Measurements from ENCODE around the gene NKTR. TPM values are rescaled to one million over a fixed set of nuclear protein-coding genes. Genes with fewer than 3 reads are reported as not detected.

NKTR gene
- total RNA-seq, 6 experiments from 2014 or later: 27.8 to 32.7 (median 30.9) TPM

GRCh38 chr3:42601896-42602581, 1.6 kb downstream of the NKTR start:
- Mint-ChIP-seq H3K4me1 (ENCODE audit: low read depth) (peaks cover 55% of the 10 kb centered on the region), H3K36me3 (ENCODE audit: low read depth) (peaks cover 19% of the 10 kb centered on the region), H3K27me3 (ENCODE audit: insufficient read depth) (no peaks in the 10 kb centered on the region; the same call in none of the 2 replicates), H3K4me3 (peak overlapping the region; percentile 95), H3K9me3 (no peaks in the 10 kb centered on the region), H3K27ac (peak overlapping the region; percentile 95)
- peak; percentile 54 for TF ChIP-seq CTCF (IDR thresholded peaks at IDR 0.05)
- DNase-seq: no peak

- DNase-seq: no peak
- Mint-ChIP-seq H3K27me3 (ENCODE audit: insufficient read depth) (no peaks in the 10 kb centered on the region; the same call in none of the 2 replicates), H3K27ac (no peak overlapping the region), H3K36me3 (ENCODE audit: low read depth) (peaks cover 18% of the 10 kb centered on the region), H3K4me3 (peak overlapping the region; percentile 95; the same call in 1 of the 2 replicates), H3K4me1 (ENCODE audit: low read depth) (peaks cover 59% of the 10 kb centered on the region), H3K9me3 (no peaks in the 10 kb centered on the region)
- TF ChIP-seq CTCF (IDR thresholded peaks at IDR 0.05): no peak
These were observed 2.5 kb downstream of the NKTR start for GRCh38 chr3:42602961-42603360.

- Mint-ChIP-seq H3K36me3 (ENCODE audit: low read depth) (peaks cover 24% of the 10 kb centered on the region), H3K9me3 (no peaks in the 10 kb centered on the region), H3K4me3 (no peak overlapping the region), H3K4me1 (ENCODE audit: low read depth) (peaks cover 64% of the 10 kb centered on the region), H3K27ac (peak overlapping the region; percentile 20; the same call in 1 of the 2 replicates), H3K27me3 (ENCODE audit: insufficient read depth) (no peaks in the 10 kb centered on the region; the same call in 1 of the 2 replicates)
- DNase-seq: peak; percentile 10
- no peak for TF ChIP-seq CTCF (IDR thresholded peaks at IDR 0.05)
These were observed 5.2 kb downstream of the NKTR start for GRCh38 chr3:42605546-42606173.

GRCh38 chr3:42608581-42608980, 8.1 kb downstream of the NKTR start:
- Mint-ChIP-seq H3K4me1 (ENCODE audit: low read depth) (peaks cover 63% of the 10 kb centered on the region), H3K27ac (no peak overlapping the region; the same call in 1 of the 2 replicates), H3K27me3 (ENCODE audit: insufficient read depth) (no peaks in the 10 kb centered on the region), H3K4me3 (no peak overlapping the region), H3K9me3 (no peaks in the 10 kb centered on the region), H3K36me3 (ENCODE audit: low read depth) (peaks cover 23% of the 10 kb centered on the region)
- no peak for TF ChIP-seq CTCF (IDR thresholded peaks at IDR 0.05)
- DNase-seq: no peak

GRCh38 chr3:42610976-42611375, 10.5 kb downstream of the NKTR start:
- H3K27me3 Mint-ChIP-seq (ENCODE audit: insufficient read depth): no peaks in the 10 kb centered on the region
- peaks cover 23% of the 10 kb centered on the region for H3K36me3 Mint-ChIP-seq (ENCODE audit: low read depth)
- H3K4me1 Mint-ChIP-seq (ENCODE audit: low read depth): peaks cover 47% of the 10 kb centered on the region
- H3K4me3 Mint-ChIP-seq: no peak overlapping the region
- H3K27ac Mint-ChIP-seq: peak overlapping the region; percentile 53
- H3K9me3 Mint-ChIP-seq: no peaks in the 10 kb centered on the region
- DNase-seq: no peak
- no peak for TF ChIP-seq CTCF (IDR thresholded peaks at IDR 0.05)
